Uterus (tissue), 2 donors: ENCODE data around the gene RANBP3.

Experiments
- CTCF ChIP-seq, 4 experiments: fragments of 200-600 bp in 2 of 4; fragments of 450-650 bp in 2 of 4; sonication (generic) in 2 of 4; IDR thresholded peaks; one replicate each; pipeline ENCODE4 v1.5.1; 2016 to 2019; ENCODE audit warnings: antibody characterized with exemption in 4 of 4, mild to moderate bottlenecking in 2 of 4, moderate library complexity in 1 of 4
- POLR2A ChIP-seq, 2 donors: fragments of 450-650 bp; IDR thresholded peaks; one replicate each; pipeline ENCODE4 v1.6.1; 2016; ENCODE audit warnings: antibody characterized with exemption in 2 of 2, mild to moderate bottlenecking in 1 of 2, moderate library complexity in 1 of 2

GRCh38 chr19:5969476-5969875 is 8.5 kb downstream of the RANBP3 start:
- no peak for TF ChIP-seq CTCF (IDR thresholded peaks at IDR 0.05)
- no peak for TF ChIP-seq POLR2A (IDR thresholded peaks at IDR 0.05)
